ENCODE results near the gene LRATD1.

Gene LRATD1

GRCh38 chr2:14633461-14634181 lies 1.1 kb downstream of the LRATD1 start:
- no peak for DNase-seq (ENCODE audit: low read depth in 2 of 2)

GRCh38 chr2:14634182-14634488 lies 1.6 kb downstream of the LRATD1 start:
- DNase-seq (ENCODE audit: low read depth in 2 of 2) = no peak

- DNase-seq (ENCODE audit: low read depth in 2 of 2) = no peak
Measured at GRCh38 chr2:14634489-14635390, 2.2 kb downstream of the LRATD1 start.

GRCh38 chr2:14635391-14635871 lies 2.9 kb downstream of the LRATD1 start:
- no peak for DNase-seq (ENCODE audit: low read depth in 2 of 2)

GRCh38 chr2:14638488-14638887 lies 6.0 kb downstream of the LRATD1 start:
- DNase-seq (ENCODE audit: low read depth in 2 of 2) = no peak

GRCh38 chr2:14641116-14641515 lies 8.6 kb downstream of the LRATD1 start:
- no peak for DNase-seq (ENCODE audit: low read depth in 2 of 2)

- DNase-seq (ENCODE audit: low read depth in 2 of 2) = no peak
Measured at GRCh38 chr2:14642499-14642898, 10.0 kb downstream of the LRATD1 start.

GRCh38 chr2:14647714-14648113 lies 15.2 kb downstream of the LRATD1 start:
- no peak for DNase-seq (ENCODE audit: low read depth in 2 of 2)

- DNase-seq (ENCODE audit: low read depth in 2 of 2) = no peak
Measured at GRCh38 chr2:14650066-14650465, 17.5 kb downstream of the LRATD1 start.

- DNase-seq (ENCODE audit: low read depth in 2 of 2) = no peak
Measured at GRCh38 chr2:14654835-14655282, 22.3 kb downstream of the LRATD1 start.

GRCh38 chr2:14656146-14656545 lies 23.6 kb downstream of the LRATD1 start:
- DNase-seq (ENCODE audit: low read depth in 2 of 2) = no peak

- no peak for DNase-seq (ENCODE audit: low read depth in 2 of 2)
Measured at GRCh38 chr2:14661163-14661562, 28.6 kb downstream of the LRATD1 start.

GRCh38 chr2:14673351-14673875 lies 40.9 kb downstream of the LRATD1 start:
- no peak for DNase-seq (ENCODE audit: low read depth in 2 of 2)

GRCh38 chr2:14675489-14675888 lies 43.0 kb downstream of the LRATD1 start:
- no peak for DNase-seq (ENCODE audit: low read depth in 2 of 2)

- no peak for DNase-seq (ENCODE audit: low read depth in 2 of 2)
Measured at GRCh38 chr2:14676371-14676770, 43.9 kb downstream of the LRATD1 start.

GRCh38 chr2:14677039-14677438 lies 44.5 kb downstream of the LRATD1 start:
- no peak for DNase-seq (ENCODE audit: low read depth in 2 of 2)

- DNase-seq (ENCODE audit: low read depth in 2 of 2) = no peak
Measured at GRCh38 chr2:14678761-14679160, 46.2 kb downstream of the LRATD1 start.

GRCh38 chr2:14681608-14682007 lies 49.1 kb downstream of the LRATD1 start:
- no peak for DNase-seq (ENCODE audit: low read depth in 2 of 2)

All from stimulated activated CD8-positive, alpha-beta memory T cell treated with anti-CD3 and anti-CD28 coated beads, Interleukin-7, amount 100 ng/mL, for 4 hours (primary cell).